Lung (tissue), 12 donors: ENCODE data around the gene MCTP1. TPM values are rescaled to one million over a fixed set of nuclear protein-coding genes. Genes with fewer than 3 reads are reported as not detected.
"Not testable (repeated sequence)": the region's sequence is repeated elsewhere in the genome, so short reads cannot be mapped to it uniquely, and the experiment has no call there.

Source experiments
- ATAC-seq: fragments of 200-7000 bp; cut with Tn5 transposase; one replicate; pipeline ENCODE4 v1.9.1; 2020; ENCODE audit warnings: moderate number of reproducible peaks; ENCODE audit not compliant: insufficient read depth, low FRiP score
- DNase-seq, 3 donors: peaks; one replicate each; pipeline ENCODE4 v3.0.0-alpha.2; 2013 to 2017
- H3K27ac ChIP-seq, 2 donors: one replicate each; pipeline ENCODE4 v1.5.1; 2013; ENCODE audit warnings: mild to moderate bottlenecking in 2 of 2, moderate library complexity in 2 of 2, control low read depth in 1 of 2, inconsistent platforms in 1 of 2, low read depth in 1 of 2, low read length in 1 of 2
- H3K27me3 ChIP-seq, 3 donors: one replicate each; pipeline ENCODE4 v1.5.1; 2013; ENCODE audit warnings: low read length in 2 of 3; ENCODE audit not compliant: control insufficient read depth in 3 of 3, insufficient read depth in 3 of 3
- H3K36me3 ChIP-seq, 4 donors: one replicate each; pipeline ENCODE4 v1.5.1; 2013; ENCODE audit warnings: low read length in 4 of 4, mild to moderate bottlenecking in 1 of 4, moderate library complexity in 1 of 4; ENCODE audit not compliant: control insufficient read depth in 4 of 4, insufficient read depth in 4 of 4
- H3K4me1 ChIP-seq, 5 donors: one replicate each; pipeline ENCODE4 v1.5.1; 2013; ENCODE audit warnings: low read length in 5 of 5, mild to moderate bottlenecking in 2 of 5, moderate library complexity in 1 of 5; ENCODE audit not compliant: control insufficient read depth in 5 of 5, insufficient read depth in 5 of 5
- H3K4me3 ChIP-seq: one replicate; pipeline ENCODE4 v1.5.1; 2013; ENCODE audit warnings: mild to moderate bottlenecking, control low read depth, moderate library complexity
- H3K9ac ChIP-seq, 2 donors: one replicate each; pipeline ENCODE4 v1.5.1; 2013; ENCODE audit warnings: low read length in 2 of 2, control low read depth in 1 of 2; ENCODE audit not compliant: insufficient read depth in 1 of 2
- H3K9me3 ChIP-seq, 4 donors: one replicate each; pipeline ENCODE4 v1.5.1; 2013; ENCODE audit warnings: low read length in 3 of 4, mild to moderate bottlenecking in 1 of 4, moderate library complexity in 1 of 4; ENCODE audit not compliant: control insufficient read depth in 4 of 4, insufficient read depth in 3 of 4
- WGBS, 2 donors: extraction: QIAGEN DNeasy Blood & Tissue Kit; methylation state at CpG; one replicate each; pipeline ENCODE4 v1.1.7; 2013; 5-methylcytosine and 5-hydroxymethylcytosine counted together
- polyA plus RNA-seq, 2 donors: library from polyadenylated mRNA; stranded (reverse); fragments of 200-250 nt; gene quantifications; one replicate each; pipeline ENCODE4 v1.2.1, GENCODE V29; 2013
- total RNA-seq, 2 donors: library from RNA; depleted of rRNA in 1 of 2; stranded (reverse); fragments of >200 nt in 1 of 2; gene quantifications; one replicate each; pipeline ENCODE4 v1.2.1, GENCODE V29; 2014 to 2021
- TF ChIP-seq, protein P1 (sequence below): IDR thresholded peaks from 2 replicates; pipeline ENCODE4 v1.5.1; 2012; ENCODE audit warnings: mild to moderate bottlenecking; ENCODE audit errors: control extremely low read depth, extremely low read depth
- donor health status: control.
- donor health status: control.
- donor health status: Bipolar disorder and iron deficiency.
- donor health status: healthy.
- donor health status: DM: yes; HTN: yes; CAD: no.

Gene MCTP1
- total and polyA plus RNA-seq, 4 donors = 5.8 to 34.8 (median 27.4) TPM

DNA sequence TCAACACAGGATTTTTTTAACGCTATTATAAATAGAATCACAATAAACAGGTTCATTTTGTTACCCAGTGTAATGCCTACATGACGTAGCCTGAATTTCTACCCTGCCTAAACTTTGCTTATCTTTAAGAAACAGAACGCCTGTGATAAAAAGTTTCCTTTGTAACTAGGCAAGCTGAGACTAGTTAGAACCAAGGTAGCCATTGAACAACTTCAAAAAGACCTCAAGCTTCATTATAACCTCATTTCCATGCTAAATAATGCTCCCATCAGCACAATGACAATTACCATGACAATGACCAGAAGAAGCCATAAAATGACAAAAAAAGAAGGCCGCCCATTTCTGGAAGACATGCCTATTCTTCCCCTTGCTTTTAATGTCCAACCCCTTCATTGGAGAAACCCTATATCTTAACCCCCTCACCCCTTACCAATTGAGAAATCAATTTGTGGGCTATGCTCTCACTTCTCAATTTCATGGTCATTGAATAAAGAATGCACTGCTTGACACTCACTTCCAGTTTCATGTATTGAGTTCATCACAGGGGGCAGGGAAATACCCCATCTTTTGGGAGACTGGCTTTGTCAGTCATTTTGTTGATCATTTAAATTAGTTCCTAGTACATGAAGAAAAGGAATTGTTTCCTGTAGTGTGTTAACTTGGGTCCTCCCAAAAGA lies 276.8 kb downstream of the MCTP1 start:
- TF ChIP-seq, protein P1, sequence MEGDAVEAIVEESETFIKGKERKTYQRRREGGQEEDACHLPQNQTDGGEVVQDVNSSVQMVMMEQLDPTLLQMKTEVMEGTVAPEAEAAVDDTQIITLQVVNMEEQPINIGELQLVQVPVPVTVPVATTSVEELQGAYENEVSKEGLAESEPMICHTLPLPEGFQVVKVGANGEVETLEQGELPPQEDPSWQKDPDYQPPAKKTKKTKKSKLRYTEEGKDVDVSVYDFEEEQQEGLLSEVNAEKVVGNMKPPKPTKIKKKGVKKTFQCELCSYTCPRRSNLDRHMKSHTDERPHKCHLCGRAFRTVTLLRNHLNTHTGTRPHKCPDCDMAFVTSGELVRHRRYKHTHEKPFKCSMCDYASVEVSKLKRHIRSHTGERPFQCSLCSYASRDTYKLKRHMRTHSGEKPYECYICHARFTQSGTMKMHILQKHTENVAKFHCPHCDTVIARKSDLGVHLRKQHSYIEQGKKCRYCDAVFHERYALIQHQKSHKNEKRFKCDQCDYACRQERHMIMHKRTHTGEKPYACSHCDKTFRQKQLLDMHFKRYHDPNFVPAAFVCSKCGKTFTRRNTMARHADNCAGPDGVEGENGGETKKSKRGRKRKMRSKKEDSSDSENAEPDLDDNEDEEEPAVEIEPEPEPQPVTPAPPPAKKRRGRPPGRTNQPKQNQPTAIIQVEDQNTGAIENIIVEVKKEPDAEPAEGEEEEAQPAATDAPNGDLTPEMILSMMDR = no peak
- H3K27me3 ChIP-seq = no peaks in the 10 kb centered on the region
- peaks cover 0 to 10% (median 3%) of the 10 kb centered on the region in 4 donors for H3K9me3 ChIP-seq
- 93 to 97% methylated on average over 4 of the region's 4 CpGs for WGBS, 2 donors
- ATAC-seq = no peak
- no peaks in the 10 kb centered on the region for H3K4me1 ChIP-seq
- no peak overlapping the region for H3K27ac ChIP-seq
- H3K4me3 ChIP-seq = no peak overlapping the region
- no peaks in the 10 kb centered on the region for H3K36me3 ChIP-seq
- no peak for DNase-seq
- no peak overlapping the region for H3K9ac ChIP-seq

GRCh38 chr5:95005811-95006210 lies 279.1 kb downstream of the MCTP1 start:
- TF ChIP-seq, protein P1 = no peak

GRCh38 chr5:94998670-94999069 lies 286.2 kb downstream of the MCTP1 start:
- TF ChIP-seq, protein P1 = no peak
- no peaks in the 10 kb centered on the region for H3K36me3 ChIP-seq
- peaks cover 0 to under 1% (median 0%) of the 10 kb centered on the region in 4 donors for H3K9me3 ChIP-seq
- H3K27ac ChIP-seq = no peak overlapping the region
- no peak overlapping the region for H3K4me3 ChIP-seq
- WGBS, 2 donors = 69 to 70% methylated on average over 7 of the region's 7 CpGs
- H3K9ac ChIP-seq = no peak overlapping the region
- H3K27me3 ChIP-seq = no peaks in the 10 kb centered on the region
- H3K4me1 ChIP-seq = no peaks in the 10 kb centered on the region
- ATAC-seq (no peak), DNase-seq (peak in 2 of 3 donors; percentile 11 to 17)

More at GRCh38 chr5:95005811-95006210, 279.1 kb downstream of the MCTP1 start:
- DNase-seq = no peak
- Histone ChIP-seq H3K4me3 (no peak overlapping the region), H3K9me3 (peaks cover 0 to 10% (median 3%) of the 10 kb centered on the region in 4 donors), H3K4me1 (no peaks in the 10 kb centered on the region), H3K27ac (no peak overlapping the region), H3K9ac (no peak overlapping the region), H3K36me3 (no peaks in the 10 kb centered on the region), H3K27me3 (no peaks in the 10 kb centered on the region)
- 95 to 100% methylated on average over 1 of the region's 1 CpG for WGBS, 2 donors
- no peak for ATAC-seq

DNA sequence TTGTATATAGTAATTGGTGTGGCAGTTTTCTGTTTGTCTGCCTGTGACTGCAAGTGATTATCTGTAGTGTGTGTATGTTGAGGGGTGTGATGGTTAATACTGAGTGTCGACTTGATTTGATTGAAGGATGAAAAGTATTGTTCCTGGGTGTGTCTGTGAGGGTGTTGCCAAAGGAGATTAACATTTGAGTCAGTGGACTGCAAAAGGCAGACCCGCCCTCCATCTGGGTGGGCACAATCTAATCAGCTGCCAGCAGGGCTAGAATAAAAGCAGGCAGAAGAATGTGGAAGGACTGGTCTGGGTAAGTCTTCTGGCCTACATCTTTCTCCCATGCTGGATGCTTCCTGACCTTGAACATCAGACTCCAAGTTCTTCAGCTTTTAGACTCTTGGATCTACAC lies 290.4 kb downstream of the MCTP1 start:
- not testable (repeated sequence) for ATAC-seq, H3K9ac ChIP-seq, H3K27ac ChIP-seq, H3K9me3 ChIP-seq, H3K4me1 ChIP-seq, H3K36me3 ChIP-seq, H3K4me3 ChIP-seq, H3K27me3 ChIP-seq
- peak in 1 of 3 donors; percentile 1 for DNase-seq
- 82 to 90% methylated on average over 2 of the region's 2 CpGs for WGBS, 2 donors
